Tibial artery (tissue), 4 donors: ENCODE measurements around the gene TPI1.

Source experiments
- DNase-seq, 2 donors: peaks; one replicate each; pipeline ENCODE4 v3.0.0-alpha.2; 2019
- H3K27ac ChIP-seq, 2 donors: fragments of 200-600 bp; sonication (generic) in 1 of 2; 1 replicate in 1 of 2; 2 replicates in 1 of 2; pipeline ENCODE4 v1.5.1; 2018 to 2019; ENCODE audit warnings: mild to moderate bottlenecking in 1 of 2
- H3K27me3 ChIP-seq, 2 donors: fragments of 200-600 bp; sonication (generic) in 1 of 2; one replicate each; pipeline versions ENCODE4 v1.5.1 to v1.6.0; 2016 to 2019
- H3K36me3 ChIP-seq, 3 donors: fragments of 200-600 bp; sonication (generic) in 2 of 3; one replicate each; pipeline ENCODE4 v1.5.1; 2016 to 2019; ENCODE audit warnings: mild to moderate bottlenecking in 2 of 3
- H3K4me1 ChIP-seq, 4 donors: fragments of 200-600 bp; sonication (generic) in 2 of 4; 1 replicate in 3 of 4; 2 replicates in 1 of 4; pipeline ENCODE4 v1.5.1; 2016 to 2019
- H3K4me3 ChIP-seq, 2 donors: fragments of 200-600 bp; sonication (generic) in 1 of 2; 1 replicate in 1 of 2; 2 replicates in 1 of 2; pipeline ENCODE4 v1.5.1; 2018 to 2019; ENCODE audit warnings: mild to moderate bottlenecking in 2 of 2
- H3K9me3 ChIP-seq, 3 donors: fragments of 200-600 bp; sonication (generic) in 1 of 3; one replicate each; pipeline ENCODE4 v1.5.1; 2016 to 2019
- intact Hi-C: fragments of 100-400 bp; cut with DNase I; formaldehyde crosslinking; loops from one replicate; pipeline ENCODE4 v1.15.0; 2023; ENCODE audit warnings: low total_unique reads
- TF ChIP-seq, protein P1 (sequence below), 2 experiments: fragments of 200-600 bp in 1 of 2; fragments of 450-650 bp in 1 of 2; IDR thresholded peaks; one replicate each; pipeline ENCODE4 v1.5.1; 2017 to 2019; ENCODE audit warnings: antibody characterized with exemption in 2 of 2, mild to moderate bottlenecking in 1 of 2, moderate library complexity in 1 of 2

TPI1 gene

DNA sequence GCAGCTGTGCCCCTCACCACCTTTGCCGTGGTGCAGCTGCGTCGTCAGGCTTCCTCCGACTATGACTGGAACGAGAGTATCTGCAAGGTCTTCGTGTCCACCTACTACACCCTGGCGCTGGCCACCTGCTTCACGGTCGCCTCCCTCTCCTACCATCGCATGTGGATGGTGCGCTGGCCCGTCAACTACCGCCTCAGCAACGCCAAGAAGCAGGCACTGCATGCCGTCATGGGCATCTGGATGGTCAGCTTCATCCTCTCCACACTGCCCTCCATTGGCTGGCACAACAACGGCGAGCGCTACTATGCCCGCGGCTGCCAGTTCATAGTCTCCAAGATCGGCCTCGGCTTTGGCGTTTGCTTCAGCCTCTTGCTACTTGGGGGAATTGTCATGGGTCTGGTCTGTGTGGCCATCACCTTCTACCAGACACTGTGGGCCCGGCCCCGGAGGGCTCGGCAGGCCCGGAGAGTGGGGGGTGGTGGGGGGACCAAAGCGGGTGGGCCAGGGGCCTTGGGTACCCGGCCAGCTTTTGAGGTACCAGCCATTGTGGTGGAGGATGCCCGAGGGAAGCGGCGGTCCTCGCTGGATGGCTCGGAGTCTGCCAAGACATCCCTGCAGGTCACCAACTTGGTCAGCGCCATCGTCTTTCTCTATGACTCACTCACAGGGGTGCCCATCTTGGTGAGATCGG is 43.1 kb upstream of the TPI1 start:
- TF ChIP-seq, protein P1, sequence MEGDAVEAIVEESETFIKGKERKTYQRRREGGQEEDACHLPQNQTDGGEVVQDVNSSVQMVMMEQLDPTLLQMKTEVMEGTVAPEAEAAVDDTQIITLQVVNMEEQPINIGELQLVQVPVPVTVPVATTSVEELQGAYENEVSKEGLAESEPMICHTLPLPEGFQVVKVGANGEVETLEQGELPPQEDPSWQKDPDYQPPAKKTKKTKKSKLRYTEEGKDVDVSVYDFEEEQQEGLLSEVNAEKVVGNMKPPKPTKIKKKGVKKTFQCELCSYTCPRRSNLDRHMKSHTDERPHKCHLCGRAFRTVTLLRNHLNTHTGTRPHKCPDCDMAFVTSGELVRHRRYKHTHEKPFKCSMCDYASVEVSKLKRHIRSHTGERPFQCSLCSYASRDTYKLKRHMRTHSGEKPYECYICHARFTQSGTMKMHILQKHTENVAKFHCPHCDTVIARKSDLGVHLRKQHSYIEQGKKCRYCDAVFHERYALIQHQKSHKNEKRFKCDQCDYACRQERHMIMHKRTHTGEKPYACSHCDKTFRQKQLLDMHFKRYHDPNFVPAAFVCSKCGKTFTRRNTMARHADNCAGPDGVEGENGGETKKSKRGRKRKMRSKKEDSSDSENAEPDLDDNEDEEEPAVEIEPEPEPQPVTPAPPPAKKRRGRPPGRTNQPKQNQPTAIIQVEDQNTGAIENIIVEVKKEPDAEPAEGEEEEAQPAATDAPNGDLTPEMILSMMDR (IDR thresholded peaks at IDR 0.05): no peak
- no peak for DNase-seq
- intact Hi-C loops: no loop called here
- peaks cover 0 to 45% (median 37%) of the 10 kb centered on the region in 4 donors for H3K4me1 ChIP-seq
- H3K27ac ChIP-seq: no peak overlapping the region
- no peak overlapping the region for H3K4me3 ChIP-seq
- no peaks in the 10 kb centered on the region for H3K36me3 ChIP-seq
- no peaks in the 10 kb centered on the region for H3K9me3 ChIP-seq
- H3K27me3 ChIP-seq: peaks cover 0 to 56% of the 10 kb centered on the region in 2 donors

DNA sequence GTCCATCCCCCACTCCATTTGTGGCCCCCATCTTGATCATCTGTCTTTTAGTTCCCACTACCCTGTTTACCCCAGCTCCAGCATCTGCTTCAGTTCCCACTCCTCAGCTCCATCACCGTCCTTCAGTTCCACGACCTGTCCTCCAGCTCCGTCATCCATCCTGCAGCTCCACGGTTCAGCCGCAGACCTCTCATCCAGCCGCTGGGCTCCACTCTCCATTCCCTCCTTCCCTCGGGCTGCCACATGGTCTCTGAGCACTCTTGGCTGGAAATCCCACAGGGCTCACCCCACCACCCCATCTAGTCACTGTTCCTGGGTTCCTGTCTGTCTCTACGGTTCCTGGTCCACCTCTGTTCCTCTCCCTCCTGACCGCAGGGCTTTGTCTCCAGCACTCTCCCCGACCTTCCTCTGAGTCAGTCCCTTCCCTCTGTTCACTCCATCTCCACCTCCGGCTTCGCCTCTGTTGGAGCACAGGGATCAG is 42.4 kb upstream of the TPI1 start:
- Histone ChIP-seq H3K9me3 (no peaks in the 10 kb centered on the region), H3K4me1 (peaks cover 0 to 52% (median 43%) of the 10 kb centered on the region in 4 donors), H3K36me3 (no peaks in the 10 kb centered on the region), H3K4me3 (no peak overlapping the region), H3K27me3 (peaks cover 0 to 49% of the 10 kb centered on the region in 2 donors), H3K27ac (no peak overlapping the region)
- no peak for DNase-seq
- intact Hi-C loops: loop anchor here (5.0 kb wide), 1 partner anchor 73 kb away; the partner anchor contains the start of gene MLF2
- TF ChIP-seq, protein P1 (IDR thresholded peaks at IDR 0.05): no peak

DNA sequence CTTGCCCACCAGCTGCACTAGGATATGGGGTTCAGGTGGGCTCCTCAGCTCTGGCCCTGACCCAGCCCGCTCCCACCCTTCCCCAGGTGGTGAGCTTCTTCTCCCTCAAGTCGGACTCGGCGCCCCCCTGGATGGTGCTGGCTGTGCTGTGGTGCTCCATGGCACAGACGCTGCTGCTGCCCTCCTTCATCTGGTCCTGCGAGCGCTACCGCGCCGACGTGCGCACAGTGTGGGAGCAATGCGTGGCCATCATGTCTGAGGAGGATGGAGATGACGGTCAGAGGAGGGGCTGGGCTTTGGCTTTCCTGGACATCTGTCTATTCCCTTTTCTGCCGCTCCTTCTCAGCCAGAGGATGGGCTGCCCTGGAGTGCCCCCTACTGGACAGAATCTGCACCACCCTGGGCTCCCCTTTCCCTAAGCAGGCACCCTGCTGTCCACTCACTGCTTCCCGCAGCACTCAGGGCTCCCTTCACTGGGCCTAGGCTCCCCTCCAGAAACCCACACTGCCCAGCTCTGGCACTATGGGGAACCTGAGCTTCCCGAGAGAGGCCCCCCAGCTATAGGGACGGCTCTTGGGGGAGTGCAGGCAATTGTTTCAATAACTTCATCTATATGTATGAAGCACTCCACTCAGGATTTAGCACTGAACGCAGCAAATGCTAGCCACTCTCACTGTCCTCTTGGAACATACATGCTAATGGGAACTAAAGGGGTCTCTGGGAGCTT is 41.8 kb upstream of the TPI1 start:
- Histone ChIP-seq H3K27ac (no peak overlapping the region), H3K4me1 (peaks cover 0 to 54% (median 44%) of the 10 kb centered on the region in 4 donors), H3K27me3 (peaks cover 0 to 43% of the 10 kb centered on the region in 2 donors), H3K9me3 (no peaks in the 10 kb centered on the region), H3K4me3 (no peak overlapping the region), H3K36me3 (peaks cover 0 to 6% (median 0%) of the 10 kb centered on the region in 3 donors)
- intact Hi-C loops: loop anchor here (5.0 kb wide), 1 partner anchor 73 kb away; the partner anchor contains the start of gene MLF2
- peak; percentile 77 to 89 for DNase-seq
- TF ChIP-seq, protein P1 (IDR thresholded peaks at IDR 0.05): peak; percentile 86 to 90

DNA sequence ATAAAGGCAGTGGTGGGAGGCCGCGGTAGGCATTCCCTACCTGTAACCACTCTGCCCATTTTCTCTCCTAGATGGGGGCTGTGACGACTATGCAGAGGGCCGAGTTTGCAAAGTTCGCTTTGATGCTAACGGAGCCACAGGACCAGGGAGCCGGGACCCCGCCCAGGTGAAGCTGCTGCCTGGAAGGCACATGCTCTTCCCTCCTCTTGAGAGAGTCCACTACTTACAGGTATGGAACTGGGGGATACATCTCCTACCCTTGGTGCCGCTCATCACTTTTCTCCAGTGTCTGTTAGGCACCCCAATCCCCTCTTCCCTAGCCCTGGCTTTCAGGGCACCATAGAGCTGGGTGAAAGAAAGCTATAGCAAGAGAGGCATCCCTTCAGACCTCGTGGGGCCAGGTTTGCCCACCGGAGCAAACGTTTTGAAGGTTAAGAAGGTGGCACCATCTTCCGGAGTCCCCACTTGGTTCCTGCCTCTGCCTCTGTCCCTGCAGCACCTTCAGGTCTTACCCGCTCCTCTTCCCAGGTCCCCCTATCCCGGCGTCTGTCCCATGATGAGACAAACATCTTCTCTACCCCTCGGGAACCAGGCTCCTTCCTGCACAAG is 41.1 kb upstream of the TPI1 start:
- H3K36me3 ChIP-seq: peaks cover 0 to 13% (median 3%) of the 10 kb centered on the region in 3 donors
- peaks cover 0 to 38% of the 10 kb centered on the region in 2 donors for H3K27me3 ChIP-seq
- H3K4me3 ChIP-seq: no peak overlapping the region
- no peak for DNase-seq
- TF ChIP-seq, protein P1 (IDR thresholded peaks at IDR 0.05): no peak
- H3K4me1 ChIP-seq: peaks cover 0 to 53% (median 42%) of the 10 kb centered on the region in 4 donors
- H3K9me3 ChIP-seq: no peaks in the 10 kb centered on the region
- intact Hi-C loops: loop anchor here (5.0 kb wide), 1 partner anchor 74 kb away; the partner anchor contains the start of gene MLF2
- H3K27ac ChIP-seq: no peak overlapping the region

DNA sequence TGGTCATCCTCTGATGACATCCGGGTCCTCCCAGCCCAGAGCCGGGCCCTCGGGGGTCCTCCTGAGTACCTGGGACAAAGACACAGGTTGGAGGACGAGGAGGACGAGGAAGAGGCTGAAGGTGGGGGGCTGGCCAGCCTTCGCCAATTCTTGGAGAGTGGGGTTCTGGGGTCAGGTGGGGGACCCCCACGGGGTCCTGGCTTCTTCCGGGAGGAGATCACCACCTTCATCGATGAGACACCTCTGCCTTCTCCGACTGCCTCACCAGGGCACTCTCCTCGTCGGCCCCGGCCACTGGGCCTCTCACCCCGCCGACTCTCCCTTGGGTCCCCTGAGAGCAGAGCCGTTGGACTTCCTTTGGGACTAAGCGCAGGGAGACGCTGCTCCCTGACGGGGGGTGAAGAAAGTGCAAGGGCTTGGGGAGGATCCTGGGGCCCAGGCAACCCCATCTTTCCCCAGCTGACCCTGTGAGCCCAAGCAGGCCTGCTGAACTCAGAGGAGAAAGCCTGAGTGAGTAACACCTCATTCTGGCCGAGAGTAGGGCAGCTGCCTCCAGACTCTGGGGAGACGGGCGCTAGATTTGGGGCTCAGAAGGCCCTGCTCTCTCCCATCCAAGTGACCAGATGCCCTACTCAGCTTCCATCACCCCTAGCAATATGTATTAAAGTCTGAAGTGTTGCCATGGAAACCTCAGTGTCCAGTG is 40.4 kb upstream of the TPI1 start:
- no peak overlapping the region for H3K4me3 ChIP-seq
- intact Hi-C loops: loop anchor here (5.0 kb wide), 1 partner anchor 75 kb away; the partner anchor contains the start of gene MLF2
- peak overlapping the region; percentile 41 to 87 for H3K27ac ChIP-seq

More for the DNA sequence above, 40.4 kb upstream of the TPI1 start:
- no peak for DNase-seq
- Histone ChIP-seq H3K4me1 (peaks cover 0 to 46% (median 36%) of the 10 kb centered on the region in 4 donors), H3K36me3 (peaks cover 0 to 19% (median 4%) of the 10 kb centered on the region in 3 donors), H3K27me3 (peaks cover 0 to 32% of the 10 kb centered on the region in 2 donors), H3K9me3 (no peaks in the 10 kb centered on the region)
- TF ChIP-seq, protein P1 (IDR thresholded peaks at IDR 0.05): no peak
